ENCODE data around the gene COPS3. TPM values are rescaled to one million over a fixed set of nuclear protein-coding genes. Genes with fewer than 3 reads are reported as not detected.
"Not testable (repeated sequence)": the region's sequence is repeated elsewhere in the genome, so short reads cannot be mapped to it uniquely, and the experiment has no call there.

Gene COPS3
- total RNA-seq, 1 experiment from 2014 or later: 125 TPM

GRCh38 chr17:17313350-17313991 lies 32.4 kb upstream of the COPS3 start:
- H3K4me3 ChIP-seq (ENCODE audit: insufficient read depth, low read depth, low read length): no peak overlapping the region
- H3K36me3 ChIP-seq (replicated peaks; ENCODE audit: control insufficient read depth, insufficient read depth, low read length): no peaks in the 10 kb centered on the region
- no peaks in the 10 kb centered on the region for H3K27me3 ChIP-seq (ENCODE audit: control insufficient read depth, insufficient read depth, low read length)
- DNase-seq: peak; percentile 90

GRCh38 chr17:17309356-17309755 lies 28.3 kb upstream of the COPS3 start:
- no peaks in the 10 kb centered on the region for H3K36me3 ChIP-seq (replicated peaks; ENCODE audit: control insufficient read depth, insufficient read depth, low read length)
- peaks cover 1% of the 10 kb centered on the region; the same call in 1 of the 2 replicates for H3K27me3 ChIP-seq (ENCODE audit: control insufficient read depth, insufficient read depth, low read length)
- no peak for DNase-seq
- H3K4me3 ChIP-seq (ENCODE audit: insufficient read depth, low read depth, low read length): no peak overlapping the region

- peak; percentile 21 for DNase-seq
- H3K36me3 ChIP-seq (replicated peaks; ENCODE audit: control insufficient read depth, insufficient read depth, low read length): no peaks in the 10 kb centered on the region
- no peak overlapping the region for H3K4me3 ChIP-seq (ENCODE audit: insufficient read depth, low read depth, low read length)
- H3K27me3 ChIP-seq (ENCODE audit: control insufficient read depth, insufficient read depth, low read length): peaks cover 9% of the 10 kb centered on the region
Measured at GRCh38 chr17:17305281-17305801, 24.3 kb upstream of the COPS3 start.

GRCh38 chr17:17304521-17304985 lies 23.5 kb upstream of the COPS3 start:
- H3K27me3 ChIP-seq (ENCODE audit: control insufficient read depth, insufficient read depth, low read length): peaks cover 9% of the 10 kb centered on the region
- DNase-seq: no peak
- H3K36me3 ChIP-seq (replicated peaks; ENCODE audit: control insufficient read depth, insufficient read depth, low read length): no peaks in the 10 kb centered on the region
- no peak overlapping the region for H3K4me3 ChIP-seq (ENCODE audit: insufficient read depth, low read depth, low read length)

GRCh38 chr17:17303847-17304490 lies 22.9 kb upstream of the COPS3 start:
- Histone ChIP-seq H3K4me3 (ENCODE audit: insufficient read depth, low read depth, low read length) (peak overlapping the region; percentile 60), H3K36me3 (replicated peaks; ENCODE audit: control insufficient read depth, insufficient read depth, low read length) (no peaks in the 10 kb centered on the region), H3K27me3 (ENCODE audit: control insufficient read depth, insufficient read depth, low read length) (peaks cover 9% of the 10 kb centered on the region)
- peak; percentile 37 for DNase-seq

- H3K4me3 ChIP-seq (ENCODE audit: insufficient read depth, low read depth, low read length): peak within 1 kb of the TSS; percentile 60
- H3K27me3 ChIP-seq (ENCODE audit: control insufficient read depth, insufficient read depth, low read length): peaks cover 9% of the 10 kb centered on the region
- no peaks in the 10 kb centered on the region for H3K36me3 ChIP-seq (replicated peaks; ENCODE audit: control insufficient read depth, insufficient read depth, low read length)
- peak; percentile 94 for DNase-seq
Measured at GRCh38 chr17:17303010-17303846, 22.2 kb upstream of the COPS3 start, which contains the start of gene NT5M. Gene NT5M (plus strand): TSS chr17:17303373. CDS start chr17:17303551, 178 bp downstream.

GRCh38 chr17:17301659-17302058 lies 20.6 kb upstream of the COPS3 start:
- H3K27me3 ChIP-seq (ENCODE audit: control insufficient read depth, insufficient read depth, low read length); H3K36me3 ChIP-seq (replicated peaks; ENCODE audit: control insufficient read depth, insufficient read depth, low read length); DNase-seq: not testable (repeated sequence)
- peak overlapping the region; percentile 79 for H3K4me3 ChIP-seq (ENCODE audit: insufficient read depth, low read depth, low read length)

- H3K27me3 ChIP-seq (ENCODE audit: control insufficient read depth, insufficient read depth, low read length): peaks cover 9% of the 10 kb centered on the region
- DNase-seq: peak; percentile 92
- peak overlapping the region; percentile 79 for H3K4me3 ChIP-seq (ENCODE audit: insufficient read depth, low read depth, low read length)
- no peaks in the 10 kb centered on the region for H3K36me3 ChIP-seq (replicated peaks; ENCODE audit: control insufficient read depth, insufficient read depth, low read length)
Measured at GRCh38 chr17:17300624-17301568, 19.9 kb upstream of the COPS3 start.

- no peaks in the 10 kb centered on the region for H3K27me3 ChIP-seq (ENCODE audit: control insufficient read depth, insufficient read depth, low read length)
- H3K36me3 ChIP-seq (replicated peaks; ENCODE audit: control insufficient read depth, insufficient read depth, low read length): no peaks in the 10 kb centered on the region
- no peak for DNase-seq
- no peak overlapping the region for H3K4me3 ChIP-seq (ENCODE audit: insufficient read depth, low read depth, low read length)
Measured at GRCh38 chr17:17298108-17298507, 17.1 kb upstream of the COPS3 start.

- no peak for DNase-seq
- no peak overlapping the region for H3K4me3 ChIP-seq (ENCODE audit: insufficient read depth, low read depth, low read length)
- H3K36me3 ChIP-seq (replicated peaks; ENCODE audit: control insufficient read depth, insufficient read depth, low read length): no peaks in the 10 kb centered on the region
- H3K27me3 ChIP-seq (ENCODE audit: control insufficient read depth, insufficient read depth, low read length): no peaks in the 10 kb centered on the region
Measured at GRCh38 chr17:17297217-17297616, 16.2 kb upstream of the COPS3 start.

GRCh38 chr17:17295141-17295540 lies 14.1 kb upstream of the COPS3 start:
- H3K4me3 ChIP-seq (ENCODE audit: insufficient read depth, low read depth, low read length): no peak overlapping the region
- no peak for DNase-seq
- no peaks in the 10 kb centered on the region for H3K27me3 ChIP-seq (ENCODE audit: control insufficient read depth, insufficient read depth, low read length)
- no peaks in the 10 kb centered on the region for H3K36me3 ChIP-seq (replicated peaks; ENCODE audit: control insufficient read depth, insufficient read depth, low read length)

- Histone ChIP-seq H3K4me3 (ENCODE audit: insufficient read depth, low read depth, low read length) (no peak overlapping the region), H3K36me3 (replicated peaks; ENCODE audit: control insufficient read depth, insufficient read depth, low read length) (no peaks in the 10 kb centered on the region), H3K27me3 (ENCODE audit: control insufficient read depth, insufficient read depth, low read length) (no peaks in the 10 kb centered on the region)
- DNase-seq: no peak
Measured at GRCh38 chr17:17289701-17290100, 8.7 kb upstream of the COPS3 start.

- no peak overlapping the region for H3K4me3 ChIP-seq (ENCODE audit: insufficient read depth, low read depth, low read length)
- DNase-seq: no peak
- H3K36me3 ChIP-seq (replicated peaks; ENCODE audit: control insufficient read depth, insufficient read depth, low read length): no peaks in the 10 kb centered on the region
- H3K27me3 ChIP-seq (ENCODE audit: control insufficient read depth, insufficient read depth, low read length): no peaks in the 10 kb centered on the region
Measured at GRCh38 chr17:17289086-17289485, 8.0 kb upstream of the COPS3 start.

- Histone ChIP-seq H3K4me3 (ENCODE audit: insufficient read depth, low read depth, low read length) (no peak overlapping the region), H3K27me3 (ENCODE audit: control insufficient read depth, insufficient read depth, low read length) (no peaks in the 10 kb centered on the region), H3K36me3 (replicated peaks; ENCODE audit: control insufficient read depth, insufficient read depth, low read length) (no peaks in the 10 kb centered on the region)
- DNase-seq: no peak
Measured at GRCh38 chr17:17285951-17286350, 4.9 kb upstream of the COPS3 start.
